Spleen (tissue), 7 donors: ENCODE results near the gene FBXL20.

Experiments
- CTCF ChIP-seq, 11 experiments: fragments of 200-600 bp in 7 of 11; fragments of 450-650 bp in 4 of 11; sonication (generic) in 4 of 11; IDR thresholded peaks in 8 of 11; conservative IDR thresholded peaks in 3 of 11; 1 replicate in 7 of 11; 2 replicates in 4 of 11; pipeline versions ENCODE4 v1.4.0 to v1.8.0; 2016 to 2021; ENCODE audit warnings: antibody characterized with exemption in 11 of 11, inconsistent platforms in 4 of 11, mild to moderate bottlenecking in 1 of 11
- POLR2A ChIP-seq, 3 donors: fragments of 450-650 bp; IDR thresholded peaks; one replicate each; pipeline ENCODE4 v1.5.1; 2017; ENCODE audit warnings: antibody characterized with exemption in 3 of 3, mild to moderate bottlenecking in 1 of 3
- POLR2AphosphoS5 ChIP-seq, 3 donors: sonication (generic); formaldehyde crosslinking; IDR thresholded peaks; one replicate each; pipeline ENCODE4 v1.5.1; 2017; ENCODE audit warnings: antibody characterized with exemption in 3 of 3
- donor health status: DM: no; HTN: no; CAD: no; lungs with moderate emphysema.
- donor health status: DM: no; HTN: no; CAD: no.
- donor health status: DM: no; HTN: no; CAD: no.

GRCh38 chr17:39239640-39240314 lies 161.6 kb downstream of the FBXL20 start:
- TF ChIP-seq CTCF (IDR thresholded peaks at IDR 0.05 in 8 of 11, conservative IDR thresholded peaks at IDR 0.05 in 3 of 11) (peak in 10 of 11 experiments; percentile 47 to 78 (median 58)), POLR2A (IDR thresholded peaks at IDR 0.05) (no peak), POLR2AphosphoS5 (IDR thresholded peaks at IDR 0.05) (peak; percentile 14 to 62 (median 56))
